ENCODE results near the gene PARN. TPM values are rescaled to one million over a fixed set of nuclear protein-coding genes. Genes with fewer than 3 reads are reported as not detected.

PARN gene
- total and polyA plus RNA-seq, 4 donors, result 8.1 to 32.2 (median 22.0) TPM

DNA sequence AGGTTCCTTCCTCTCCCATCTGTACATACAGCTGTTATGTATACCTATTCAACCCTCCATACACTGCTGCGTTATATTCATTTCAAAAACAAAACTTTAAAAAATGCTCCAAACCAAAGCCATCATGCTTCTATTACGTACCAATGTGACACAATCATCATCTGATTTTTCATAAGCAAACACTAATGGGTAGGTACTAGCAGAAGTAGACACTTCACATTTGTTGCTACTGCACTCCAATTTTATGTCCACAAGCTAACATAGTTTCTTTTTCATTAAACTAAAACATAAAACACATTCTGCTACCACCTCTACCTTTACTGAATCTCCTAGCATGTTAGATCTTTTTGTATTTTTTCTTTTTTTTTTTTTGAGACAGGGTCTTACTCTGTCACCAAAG lies 57.5 kb downstream of the PARN start:
- intact Hi-C loops (cut with DNase I), result no loop called here

DNA sequence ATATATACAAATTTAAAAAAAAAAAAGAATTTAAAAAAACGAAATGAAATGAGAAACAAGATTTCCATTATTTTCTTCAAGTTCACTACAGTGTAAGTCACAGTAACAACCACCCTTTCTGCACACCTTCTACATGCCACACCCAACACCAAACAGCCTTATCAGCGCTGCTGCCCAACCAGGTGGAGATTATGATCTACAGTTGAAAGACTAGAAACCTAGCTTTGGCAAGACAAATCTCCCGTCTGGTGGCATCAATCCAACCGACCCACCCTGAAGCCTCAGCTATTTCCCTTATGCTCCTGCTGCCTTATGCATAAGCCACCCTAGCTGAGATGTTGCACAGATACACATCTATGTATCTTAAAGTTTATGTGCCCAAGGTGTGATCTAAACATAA lies 60.8 kb downstream of the PARN start:
- H3K4me3 ChIP-seq (ENCODE audit: low read length in 2 of 2), result no peak overlapping the region
- H3K9me3 ChIP-seq (ENCODE audit: control insufficient read depth, low read length), result no peaks in the 10 kb centered on the region
- no peaks in the 10 kb centered on the region for H3K27me3 ChIP-seq (ENCODE audit: control insufficient read depth in 1 of 2, insufficient read depth in 2 of 2, low read length in 1 of 2)
- no peak overlapping the region for H3K27ac ChIP-seq (ENCODE audit: low read depth in 1 of 2, low read length in 2 of 2)
- WGBS, 2 donors, result 85 to 94% methylated on average over 4 of the region's 4 CpGs
- ATAC-seq (ENCODE audit: low FRiP score) (no peak), DNase-seq (no peak)
- H3K36me3 ChIP-seq (ENCODE audit: control insufficient read depth in 1 of 2, insufficient read depth in 2 of 2, low read length in 1 of 2), result peaks cover 0 to 2% of the 10 kb centered on the region in 2 donors
- no peaks in the 10 kb centered on the region for H3K4me1 ChIP-seq (ENCODE audit: control insufficient read depth in 1 of 2, insufficient read depth in 2 of 2, low read length in 2 of 2)
- intact Hi-C loops (cut with DNase I), result no loop called here

More for the DNA sequence above, 57.5 kb downstream of the PARN start:
- Histone ChIP-seq H3K9me3 (ENCODE audit: control insufficient read depth, low read length) (no peaks in the 10 kb centered on the region), H3K27ac (ENCODE audit: low read depth in 1 of 2, low read length in 2 of 2) (no peak overlapping the region), H3K27me3 (ENCODE audit: control insufficient read depth in 1 of 2, insufficient read depth in 2 of 2, low read length in 1 of 2) (no peaks in the 10 kb centered on the region), H3K36me3 (ENCODE audit: control insufficient read depth in 1 of 2, insufficient read depth in 2 of 2, low read length in 1 of 2) (peaks cover 0 to 5% of the 10 kb centered on the region in 2 donors), H3K4me3 (ENCODE audit: low read length in 2 of 2) (no peak overlapping the region), H3K4me1 (ENCODE audit: control insufficient read depth in 1 of 2, insufficient read depth in 2 of 2, low read length in 2 of 2) (no peaks in the 10 kb centered on the region)
- no peak for ATAC-seq (ENCODE audit: low FRiP score)
- no peak for DNase-seq
- 86 to 92% methylated on average over 2 of the region's 2 CpGs for WGBS, 2 donors

DNA sequence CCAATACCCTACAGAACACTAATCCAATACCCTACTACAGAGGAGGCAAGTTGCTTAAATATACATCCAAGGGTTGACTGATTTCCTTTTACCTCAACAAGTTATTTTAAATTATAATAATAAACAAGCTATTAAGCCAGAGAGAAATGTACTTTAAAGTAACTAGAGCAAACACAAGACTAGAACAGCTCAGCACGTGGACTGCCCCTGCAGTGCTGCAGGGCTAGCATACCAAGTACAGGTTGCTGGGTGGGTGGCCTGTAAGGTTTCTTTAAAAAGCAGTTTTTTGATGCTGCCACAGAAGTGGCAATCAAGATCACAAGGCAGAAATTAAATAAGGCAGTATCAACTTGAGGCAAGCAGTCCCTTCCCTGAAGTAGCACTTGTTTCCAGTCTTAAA lies 63.5 kb downstream of the PARN start:
- intact Hi-C loops (cut with DNase I), result no loop called here
- Histone ChIP-seq H3K9me3 (ENCODE audit: control insufficient read depth, low read length) (no peaks in the 10 kb centered on the region), H3K4me3 (ENCODE audit: low read length in 2 of 2) (no peak overlapping the region), H3K27ac (ENCODE audit: low read depth in 1 of 2, low read length in 2 of 2) (no peak overlapping the region), H3K36me3 (ENCODE audit: control insufficient read depth in 1 of 2, insufficient read depth in 2 of 2, low read length in 1 of 2) (no peaks in the 10 kb centered on the region), H3K27me3 (ENCODE audit: control insufficient read depth in 1 of 2, insufficient read depth in 2 of 2, low read length in 1 of 2) (no peaks in the 10 kb centered on the region), H3K4me1 (ENCODE audit: control insufficient read depth in 1 of 2, insufficient read depth in 2 of 2, low read length in 2 of 2) (no peaks in the 10 kb centered on the region)
- no peak for ATAC-seq (ENCODE audit: low FRiP score)
- 85 to 94% methylated on average over 1 of the region's 1 CpG for WGBS, 2 donors
- DNase-seq, result no peak

DNA sequence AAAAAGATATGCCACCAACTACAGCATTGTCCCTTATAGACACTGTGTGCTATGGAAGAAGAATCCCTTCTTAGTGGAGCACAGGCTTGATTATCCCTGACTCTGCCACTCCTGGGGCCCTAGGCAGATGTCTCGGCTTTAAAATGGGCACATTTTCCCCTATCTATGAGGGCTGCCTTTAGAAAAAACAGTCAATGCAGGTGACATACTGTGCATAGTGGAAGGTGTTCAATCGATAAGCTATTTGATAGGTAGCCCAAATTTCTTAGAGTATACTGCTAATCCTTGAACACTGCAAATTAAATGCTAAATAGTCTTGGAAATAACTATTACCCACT lies 64.4 kb downstream of the PARN start:
- no peak for ATAC-seq (ENCODE audit: low FRiP score)
- intact Hi-C loops (cut with DNase I), result no loop called here

DNA sequence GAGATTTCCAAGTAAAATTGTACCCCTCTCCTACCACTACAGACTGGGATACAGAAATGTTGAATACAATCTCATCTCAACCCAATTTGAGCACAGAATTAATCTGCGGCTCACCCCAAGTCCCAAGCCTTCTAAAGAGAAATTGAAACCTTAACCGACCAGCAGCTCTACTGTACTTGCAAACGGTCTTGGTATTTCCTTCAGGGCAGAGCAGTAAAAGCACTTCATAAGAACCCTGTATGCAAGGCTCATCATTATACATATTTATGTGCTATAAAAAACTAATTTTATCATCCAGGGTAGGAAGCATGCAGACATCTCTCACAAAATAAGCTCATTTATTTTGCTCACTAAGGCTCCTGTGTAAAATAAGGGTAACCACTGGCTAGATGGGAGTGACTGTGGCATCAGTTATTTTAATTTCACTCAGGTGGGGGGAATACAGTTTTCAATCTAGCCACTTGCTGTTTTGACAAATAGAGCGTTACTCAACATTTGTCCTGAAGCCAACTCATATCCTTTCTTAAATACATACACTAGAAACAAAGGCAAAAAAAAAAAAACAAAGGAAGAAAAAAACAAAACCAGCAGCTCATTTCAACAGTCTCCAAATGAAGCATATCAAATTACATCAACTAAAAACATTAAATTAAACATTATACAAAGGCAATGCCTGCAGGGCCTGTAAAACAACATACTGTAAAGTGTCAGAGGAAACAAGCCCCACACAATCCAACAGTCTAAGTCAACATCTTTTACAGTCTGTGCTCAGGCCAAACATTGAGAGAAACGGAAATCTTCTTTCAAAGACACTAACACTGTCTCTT lies 65.0 kb downstream of the PARN start:
- 52 to 55% methylated on average over 5 of the region's 5 CpGs for WGBS, 2 donors
- ATAC-seq (ENCODE audit: low FRiP score) (no peak), DNase-seq (no peak)
- no peaks in the 10 kb centered on the region for H3K36me3 ChIP-seq (ENCODE audit: control insufficient read depth in 1 of 2, insufficient read depth in 2 of 2, low read length in 1 of 2)
- H3K4me1 ChIP-seq (ENCODE audit: control insufficient read depth in 1 of 2, insufficient read depth in 2 of 2, low read length in 2 of 2), result no peaks in the 10 kb centered on the region
- intact Hi-C loops (cut with DNase I), result no loop called here
- no peak overlapping the region for H3K27ac ChIP-seq (ENCODE audit: low read depth in 1 of 2, low read length in 2 of 2)
- no peak overlapping the region for H3K4me3 ChIP-seq (ENCODE audit: low read length in 2 of 2)
- no peaks in the 10 kb centered on the region for H3K9me3 ChIP-seq (ENCODE audit: control insufficient read depth, low read length)
- no peaks in the 10 kb centered on the region for H3K27me3 ChIP-seq (ENCODE audit: control insufficient read depth in 1 of 2, insufficient read depth in 2 of 2, low read length in 1 of 2)

More for the DNA sequence above, 64.4 kb downstream of the PARN start:
- H3K9me3 ChIP-seq (ENCODE audit: control insufficient read depth, low read length), result no peaks in the 10 kb centered on the region
- WGBS, 2 donors, result 95 to 99% methylated on average over 2 of the region's 2 CpGs
- no peaks in the 10 kb centered on the region for H3K36me3 ChIP-seq (ENCODE audit: control insufficient read depth in 1 of 2, insufficient read depth in 2 of 2, low read length in 1 of 2)
- no peaks in the 10 kb centered on the region for H3K27me3 ChIP-seq (ENCODE audit: control insufficient read depth in 1 of 2, insufficient read depth in 2 of 2, low read length in 1 of 2)
- H3K4me3 ChIP-seq (ENCODE audit: low read length in 2 of 2), result no peak overlapping the region
- no peak overlapping the region for H3K27ac ChIP-seq (ENCODE audit: low read depth in 1 of 2, low read length in 2 of 2)
- DNase-seq, result no peak
- H3K4me1 ChIP-seq (ENCODE audit: control insufficient read depth in 1 of 2, insufficient read depth in 2 of 2, low read length in 2 of 2), result no peaks in the 10 kb centered on the region

DNA sequence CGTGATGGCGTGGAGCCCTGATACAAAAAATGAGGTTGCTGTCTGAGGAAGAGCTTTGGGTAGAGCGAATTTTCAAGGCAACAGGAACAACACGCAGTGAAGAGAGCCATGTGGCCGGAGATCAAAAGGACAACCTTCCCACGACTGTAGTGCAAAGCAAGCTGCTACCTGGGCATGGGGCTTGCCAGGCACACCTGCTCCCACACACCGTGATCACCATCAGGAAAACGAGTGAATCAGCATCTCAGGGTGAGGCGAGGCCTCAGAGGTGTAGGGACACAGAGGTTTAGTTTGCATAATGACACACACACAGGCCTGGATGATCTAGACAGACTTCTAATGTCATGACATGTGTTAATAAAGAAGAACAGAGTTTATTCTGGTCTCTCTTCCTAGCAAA lies 65.7 kb downstream of the PARN start:
- no peaks in the 10 kb centered on the region for H3K36me3 ChIP-seq (ENCODE audit: control insufficient read depth in 1 of 2, insufficient read depth in 2 of 2, low read length in 1 of 2)
- intact Hi-C loops (cut with DNase I), result no loop called here
- no peaks in the 10 kb centered on the region for H3K9me3 ChIP-seq (ENCODE audit: control insufficient read depth, low read length)
- no peaks in the 10 kb centered on the region for H3K27me3 ChIP-seq (ENCODE audit: control insufficient read depth in 1 of 2, insufficient read depth in 2 of 2, low read length in 1 of 2)
- no peaks in the 10 kb centered on the region for H3K4me1 ChIP-seq (ENCODE audit: control insufficient read depth in 1 of 2, insufficient read depth in 2 of 2, low read length in 2 of 2)
- no peak overlapping the region for H3K27ac ChIP-seq (ENCODE audit: low read depth in 1 of 2, low read length in 2 of 2)
- H3K4me3 ChIP-seq (ENCODE audit: low read length in 2 of 2), result no peak overlapping the region
- no peak for ATAC-seq (ENCODE audit: low FRiP score)
- WGBS, 2 donors, result 79 to 87% methylated on average over 9 of the region's 9 CpGs
- DNase-seq, result no peak

DNA sequence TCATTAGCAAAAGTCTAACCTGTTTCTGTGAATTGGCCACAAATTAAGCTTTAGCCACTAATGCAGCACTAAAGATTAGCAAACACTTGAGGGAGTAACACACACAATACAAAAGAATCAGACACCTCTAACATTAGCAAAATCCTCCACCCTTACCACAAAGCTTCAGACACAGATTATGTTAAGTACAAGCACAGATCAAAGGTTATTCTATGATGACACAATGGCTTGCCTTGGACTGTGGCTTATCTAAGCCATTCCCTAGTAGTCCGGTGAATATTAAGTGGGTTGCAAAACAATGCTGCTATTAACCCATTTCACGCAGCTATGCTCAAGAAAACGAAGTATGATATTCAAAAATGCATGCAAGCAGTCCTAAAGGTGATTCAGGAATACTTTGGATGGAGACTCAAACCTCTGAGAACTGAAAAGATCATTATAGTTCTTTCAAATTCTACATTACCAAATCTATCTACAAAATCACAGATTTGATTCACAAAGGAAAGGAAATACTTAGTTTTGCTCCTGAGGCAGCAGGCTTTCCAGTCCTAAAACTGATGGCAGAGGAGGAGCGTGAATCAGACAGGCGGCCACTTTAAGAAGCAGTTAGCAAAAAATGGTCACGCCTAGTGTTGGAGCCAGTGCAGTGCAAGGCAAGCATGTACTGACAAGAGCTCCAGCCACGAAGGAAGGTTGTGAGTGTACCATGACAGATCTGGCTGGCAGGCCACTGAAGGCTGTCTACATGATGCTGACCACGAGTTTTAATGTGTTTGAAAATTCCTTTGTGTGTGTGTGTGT lies 67.2 kb downstream of the PARN start:
- WGBS, 2 donors, result 44 to 53% methylated on average over 8 of the region's 8 CpGs
- no peaks in the 10 kb centered on the region for H3K4me1 ChIP-seq (ENCODE audit: control insufficient read depth in 1 of 2, insufficient read depth in 2 of 2, low read length in 2 of 2)
- H3K27ac ChIP-seq (ENCODE audit: low read depth in 1 of 2, low read length in 2 of 2), result no peak overlapping the region
- peak in 1 of 2 donors; percentile 58 for DNase-seq
- H3K4me3 ChIP-seq (ENCODE audit: low read length in 2 of 2), result no peak overlapping the region
- no peaks in the 10 kb centered on the region for H3K9me3 ChIP-seq (ENCODE audit: control insufficient read depth, low read length)
- intact Hi-C loops (cut with DNase I), result no loop called here
- H3K36me3 ChIP-seq (ENCODE audit: control insufficient read depth in 1 of 2, insufficient read depth in 2 of 2, low read length in 1 of 2), result no peaks in the 10 kb centered on the region
- peak; percentile 72 for ATAC-seq (ENCODE audit: low FRiP score)
- H3K27me3 ChIP-seq (ENCODE audit: control insufficient read depth in 1 of 2, insufficient read depth in 2 of 2, low read length in 1 of 2), result no peaks in the 10 kb centered on the region

DNA sequence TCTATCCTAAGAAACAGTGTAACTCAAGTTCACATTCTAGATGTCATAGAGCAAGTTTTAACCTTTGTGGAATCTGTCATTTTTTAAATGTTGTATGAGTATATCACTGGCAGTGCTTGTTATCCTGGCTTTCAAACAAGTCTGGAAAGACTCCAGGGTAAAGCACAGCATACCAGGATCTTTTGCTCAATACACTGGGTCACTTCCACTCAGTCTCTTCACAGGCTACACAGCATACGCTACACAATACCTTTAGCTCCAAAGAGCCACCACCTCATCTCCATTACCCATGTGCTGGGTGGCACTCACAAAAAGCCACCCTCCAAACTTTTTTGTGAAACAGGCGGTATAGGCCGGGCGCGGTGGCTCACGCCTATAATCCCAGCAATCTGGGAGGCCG lies 69.5 kb downstream of the PARN start:
- H3K36me3 ChIP-seq (ENCODE audit: control insufficient read depth in 1 of 2, insufficient read depth in 2 of 2, low read length in 1 of 2), result no peaks in the 10 kb centered on the region
- H3K27ac ChIP-seq (ENCODE audit: low read depth in 1 of 2, low read length in 2 of 2), result no peak overlapping the region
- no peak overlapping the region for H3K4me3 ChIP-seq (ENCODE audit: low read length in 2 of 2)
- 89 to 91% methylated on average over 7 of the region's 7 CpGs for WGBS, 2 donors
- H3K9me3 ChIP-seq (ENCODE audit: control insufficient read depth, low read length), result no peaks in the 10 kb centered on the region
- no peaks in the 10 kb centered on the region for H3K4me1 ChIP-seq (ENCODE audit: control insufficient read depth in 1 of 2, insufficient read depth in 2 of 2, low read length in 2 of 2)
- no peak for DNase-seq
- ATAC-seq (ENCODE audit: low FRiP score), result peak; percentile 50
- intact Hi-C loops (cut with DNase I), result no loop called here
- H3K27me3 ChIP-seq (ENCODE audit: control insufficient read depth in 1 of 2, insufficient read depth in 2 of 2, low read length in 1 of 2), result no peaks in the 10 kb centered on the region

DNA sequence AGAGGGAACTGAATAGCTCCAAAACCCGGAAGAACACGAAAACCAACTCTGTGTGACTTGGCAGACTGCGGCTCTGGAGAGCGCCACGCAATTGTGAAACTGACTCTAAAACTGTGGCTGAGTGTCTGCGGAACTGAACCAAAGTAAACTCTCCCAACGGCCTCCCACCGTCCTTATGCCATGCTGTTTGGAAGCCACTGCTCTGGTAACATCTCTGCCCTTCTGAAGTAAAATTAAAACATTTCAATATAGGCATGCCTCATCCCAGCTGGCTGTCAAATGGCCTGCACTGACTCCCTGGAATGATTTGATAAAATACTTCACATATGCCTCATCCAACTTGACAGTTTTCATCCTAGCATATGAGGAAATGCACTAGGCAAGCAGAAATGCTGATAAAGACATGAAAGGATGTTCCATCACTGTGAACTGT lies 70.2 kb downstream of the PARN start:
- intact Hi-C loops (cut with DNase I), result no loop called here
- H3K27ac ChIP-seq (ENCODE audit: low read depth in 1 of 2, low read length in 2 of 2), result no peak overlapping the region
- H3K36me3 ChIP-seq (ENCODE audit: control insufficient read depth in 1 of 2, insufficient read depth in 2 of 2, low read length in 1 of 2), result no peaks in the 10 kb centered on the region
- peak; percentile 69 for ATAC-seq (ENCODE audit: low FRiP score)
- H3K27me3 ChIP-seq (ENCODE audit: control insufficient read depth in 1 of 2, insufficient read depth in 2 of 2, low read length in 1 of 2), result no peaks in the 10 kb centered on the region
- peak in 1 of 2 donors; percentile 50 for DNase-seq
- H3K4me1 ChIP-seq (ENCODE audit: control insufficient read depth in 1 of 2, insufficient read depth in 2 of 2, low read length in 2 of 2), result no peaks in the 10 kb centered on the region
- H3K4me3 ChIP-seq (ENCODE audit: low read length in 2 of 2), result no peak overlapping the region
- WGBS, 2 donors, result 52 to 54% methylated on average over 8 of the region's 8 CpGs
- no peaks in the 10 kb centered on the region for H3K9me3 ChIP-seq (ENCODE audit: control insufficient read depth, low read length)
